Upper lobe of right lung (tissue), 1 donor: ENCODE measurements around the gene GALP. TPM values are rescaled to one million over a fixed set of nuclear protein-coding genes. Genes with fewer than 3 reads are reported as not detected.

Experiments
- ATAC-seq: fragments of 200-7000 bp; cut with Tn5 transposase; one replicate; pipeline ENCODE4 v1.9.1; 2020; ENCODE audit warnings: mild to moderate bottlenecking, moderate library complexity
- DNase-seq: peaks from one replicate; pipeline ENCODE4 v3.0.0-alpha.2; 2020
- H3K27ac ChIP-seq: fragments of 200-600 bp; one replicate; pipeline ENCODE4 v1.8.0; 2022
- H3K27me3 ChIP-seq: fragments of 200-600 bp; one replicate; pipeline ENCODE4 v1.8.0; 2022; ENCODE audit warnings: mild to moderate bottlenecking
- H3K36me3 ChIP-seq: fragments of 200-600 bp; one replicate; pipeline ENCODE4 v1.8.0; 2022
- H3K4me1 ChIP-seq: fragments of 200-600 bp; one replicate; pipeline ENCODE4 v1.8.0; 2022
- H3K4me3 ChIP-seq: fragments of 200-600 bp; one replicate; pipeline ENCODE4 v1.8.0; 2022; ENCODE audit warnings: mild to moderate bottlenecking
- H3K9me3 ChIP-seq: fragments of 200-600 bp; one replicate; pipeline ENCODE4 v1.8.0; 2022
- CTCF ChIP-seq: fragments of 200-600 bp; IDR thresholded peaks from one replicate; pipeline ENCODE4 v1.8.0; 2022; ENCODE audit warnings: antibody characterized with exemption
- intact Hi-C: fragments of 100-400 bp; cut with DNase I; formaldehyde crosslinking; loops from one replicate; pipeline ENCODE4 v1.11.0; 2022
- total RNA-seq: library from RNA; stranded (reverse); fragmentation: NEBNext Ultra II Directional; extraction: Animal tissue kit (Norgen Biotek cat#: 25700); gene quantifications from one replicate; pipeline ENCODE4 v1.2.1, GENCODE V29; 2021
- donor health status: DM: no; HTN: yes; CAD: no; lungs with severe emphysema.

GALP gene
- total RNA-seq, 1 donor from 2014 or later: not detected

GRCh38 chr19:56222901-56223300, 47.1 kb downstream of the GALP start:
- Histone ChIP-seq H3K27ac (no peak overlapping the region), H3K4me1 (no peaks in the 10 kb centered on the region), H3K4me3 (no peak overlapping the region), H3K9me3 (no peaks in the 10 kb centered on the region), H3K36me3 (no peaks in the 10 kb centered on the region), H3K27me3 (no peaks in the 10 kb centered on the region)
- no peak for TF ChIP-seq CTCF
- intact Hi-C loops: no loop called here
- ATAC-seq: no peak
- DNase-seq: no peak

DNA sequence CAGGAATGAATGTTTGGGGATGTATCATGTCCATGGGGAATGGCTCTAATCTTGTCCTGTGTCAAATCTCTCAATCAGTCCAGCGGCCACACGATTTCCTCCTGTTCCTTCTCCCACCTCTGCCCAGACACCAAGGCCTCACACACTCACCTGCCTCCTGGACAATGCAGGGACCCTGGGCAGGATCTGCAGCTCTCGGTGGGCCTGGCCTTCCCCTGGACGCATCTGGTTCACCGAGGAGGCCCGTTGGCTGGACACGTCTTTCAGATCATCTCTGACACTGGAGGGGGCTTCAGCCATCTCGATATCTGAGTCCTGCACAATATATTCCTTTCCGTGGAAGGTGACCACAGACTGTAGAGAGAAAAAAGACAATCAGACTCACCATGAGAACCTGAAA, 47.7 kb downstream of the GALP start:
- no peaks in the 10 kb centered on the region for H3K27me3 ChIP-seq
- TF ChIP-seq CTCF: no peak
- no peak for DNase-seq

More for the DNA sequence above, 47.7 kb downstream of the GALP start:
- Histone ChIP-seq H3K4me1 (no peaks in the 10 kb centered on the region), H3K9me3 (no peaks in the 10 kb centered on the region), H3K36me3 (no peaks in the 10 kb centered on the region), H3K4me3 (no peak overlapping the region), H3K27ac (no peak overlapping the region)
- intact Hi-C loops: no loop called here
- ATAC-seq: no peak

Other genes starting within 250 kb of the GALP start
- gene NLRP13, start 243.7 kb upstream of the GALP start, total RNA-seq: not detected
- not detected for gene NLRP8, start 228.2 kb upstream of the GALP start, total RNA-seq
- not detected for gene NLRP5, start 189.2 kb upstream of the GALP start, total RNA-seq
- gene ZNF787, start 54.7 kb upstream of the GALP start, total RNA-seq: 40.7 TPM
- 37.3 TPM for gene ZNF444, start 34.7 kb upstream of the GALP start, total RNA-seq
- gene ZSCAN5B, start 21.8 kb downstream of the GALP start, total RNA-seq: 0.20 TPM
- gene ZSCAN5C, start 26.3 kb downstream of the GALP start, total RNA-seq: not detected
- 1.1 TPM for gene EDDM13, start 96.7 kb downstream of the GALP start, total RNA-seq
- gene ZSCAN5A, start 138.8 kb downstream of the GALP start, total RNA-seq: 14.8 TPM
- gene ZNF582, start 217.5 kb downstream of the GALP start, total RNA-seq: 4.2 TPM
- 9.3 TPM for gene ZNF583, start 228.3 kb downstream of the GALP start, total RNA-seq